Neural cell (in vitro differentiated cells): ENCODE data around the gene PAXIP1. TPM values are rescaled to one million over a fixed set of nuclear protein-coding genes. Genes with fewer than 3 reads are reported as not detected.

ENCODE experiments used
- H2AFZ ChIP-seq: fragments of 200-600, 300-800 bp; sonication (generic), shearing (Covaris generic); 2 replicates; pipeline ENCODE4 v1.6.0; 2014; ENCODE audit warnings: low read depth, mild to moderate bottlenecking, antibody characterized with exemption, low read length, moderate library complexity
- H3F3A ChIP-seq: fragments of 200-600 bp; shearing (Covaris generic); 2 replicates; pipeline ENCODE4 v1.6.1; 2016; ENCODE audit warnings: mild to moderate bottlenecking, moderate library complexity, mixed read lengths, antibody characterized with exemption, low read length; ENCODE audit not compliant: insufficient read depth, poor library complexity, severe bottlenecking
- H3K27ac ChIP-seq: fragments of 200-600, 300-800 bp; sonication (generic), shearing (Covaris generic); 2 replicates; pipeline ENCODE4 v1.5.1; 2014; ENCODE audit warnings: mild to moderate bottlenecking, low read length, moderate library complexity
- H3K27me3 ChIP-seq: fragments of 300-800, 200-600 bp; sonication (generic), shearing (Covaris generic); 2 replicates; pipeline ENCODE4 v1.6.0; 2014; ENCODE audit warnings: mild to moderate bottlenecking, low read depth, low read length, moderate library complexity; ENCODE audit not compliant: insufficient read depth
- H3K36me3 ChIP-seq: fragments of 300-800, 200-600 bp; sonication (generic), shearing (Covaris generic); 2 replicates; pipeline ENCODE4 v1.5.1; 2014; ENCODE audit warnings: mild to moderate bottlenecking, antibody characterized with exemption, low read length, moderate library complexity; ENCODE audit not compliant: insufficient read depth
- H3K4me2 ChIP-seq: fragments of 300-800, 200-600 bp; sonication (generic), shearing (Covaris generic); 2 replicates; pipeline ENCODE4 v1.6.0; 2014; ENCODE audit warnings: mild to moderate bottlenecking, low read length
- H3K4me3 ChIP-seq: fragments of 300-800, 200-600 bp; sonication (generic), shearing (Covaris generic); 2 replicates; pipeline ENCODE4 v1.5.1; 2014; ENCODE audit warnings: mild to moderate bottlenecking, low read length, moderate library complexity
- H3K79me2 ChIP-seq: fragments of 200-600 bp; shearing (Covaris generic); replicated peaks from 2 replicates; pipeline ENCODE4 v1.6.0; 2014; ENCODE audit warnings: mild to moderate bottlenecking, low read length, moderate library complexity; ENCODE audit not compliant: insufficient read depth
- H3K9ac ChIP-seq: fragments of 300-800, 200-600 bp; sonication (generic), shearing (Covaris generic); 2 replicates; pipeline ENCODE4 v1.6.1; 2016; ENCODE audit warnings: mild to moderate bottlenecking, low read length, mixed read lengths
- H3K9me2 ChIP-seq: fragments of 200-600 bp; shearing (Covaris generic); 2 replicates; pipeline ENCODE4 v1.6.1; 2016; ENCODE audit warnings: mild to moderate bottlenecking, low read length, mixed read lengths; ENCODE audit not compliant: insufficient read depth
- H3K9me3 ChIP-seq: fragments of 200-600, 300-800 bp; sonication (generic), shearing (Covaris generic); 2 replicates; pipeline ENCODE4 v1.6.1; 2016; ENCODE audit warnings: mild to moderate bottlenecking, mixed run types, low read length, moderate library complexity, mixed read lengths
- H4K20me1 ChIP-seq: fragments of 200-600 bp; shearing (Covaris generic); 2 replicates; pipeline ENCODE4 v1.6.1; 2016; ENCODE audit warnings: mild to moderate bottlenecking, mixed run types; ENCODE audit not compliant: insufficient read depth
- CTCF ChIP-seq: fragments of 450-650 bp; IDR thresholded peaks from 2 replicates; pipeline ENCODE4 v1.5.1; 2014; ENCODE audit warnings: antibody characterized with exemption, mild to moderate bottlenecking, moderate library complexity; ENCODE audit not compliant: poor library complexity, severe bottlenecking
- EP300 ChIP-seq: fragments of 450-650 bp; conservative IDR thresholded peaks from 2 replicates; pipeline ENCODE4 v1.6.1; 2014; ENCODE audit warnings: antibody characterized with exemption, mild to moderate bottlenecking, moderate library complexity; ENCODE audit not compliant: poor library complexity, severe bottlenecking
- EZH2 ChIP-seq: fragments of 200-600, 300-800 bp; shearing (Covaris generic), sonication (generic); IDR thresholded peaks from 2 replicates; pipeline ENCODE4 v1.6.1; 2014; ENCODE audit warnings: antibody characterized with exemption, low read length, borderline replicate concordance, mild to moderate bottlenecking; ENCODE audit not compliant: insufficient read depth, poor library complexity, severe bottlenecking
- MXI1 ChIP-seq: fragments of 450-650 bp; conservative IDR thresholded peaks from 2 replicates; pipeline ENCODE4 v1.6.1; 2014; ENCODE audit warnings: antibody characterized with exemption, mild to moderate bottlenecking; ENCODE audit not compliant: poor library complexity, severe bottlenecking
- POLR2AphosphoS5 ChIP-seq: IDR thresholded peaks from 2 replicates; pipeline ENCODE4 v1.6.1; 2012
- RAD21 ChIP-seq: fragments of 450-650 bp; conservative IDR thresholded peaks from 2 replicates; pipeline ENCODE4 v1.6.1; 2014; ENCODE audit warnings: antibody characterized with exemption, mild to moderate bottlenecking, moderate library complexity
- REST ChIP-seq: IDR thresholded peaks from 2 replicates; pipeline ENCODE4 v1.6.1; 2012; ENCODE audit warnings: borderline replicate concordance
- SMC3 ChIP-seq: fragments of 450-650 bp; conservative IDR thresholded peaks from 2 replicates; pipeline ENCODE4 v1.6.1; 2014; ENCODE audit warnings: antibody characterized with exemption, mild to moderate bottlenecking, moderate library complexity; ENCODE audit not compliant: poor library complexity
- TAF1 ChIP-seq: IDR thresholded peaks from 2 replicates; pipeline ENCODE4 v1.6.1; 2012; ENCODE audit warnings: low read depth
- polyA plus RNA-seq: library from polyadenylated mRNA; depleted of rRNA; stranded (reverse); fragments of >200 nt; gene quantifications from 2 replicates; pipeline ENCODE4 v1.2.3, GENCODE V29; 2014

Gene PAXIP1
- polyA plus RNA-seq, 1 donor from 2014 or later = 14.4 TPM

- Histone ChIP-seq H3K4me3 (no peak overlapping the region), H3K79me2 (no peaks in the 10 kb centered on the region), H3K9ac (no peak overlapping the region), H3K36me3 (no peaks in the 10 kb centered on the region), H4K20me1 (no peaks in the 10 kb centered on the region), H3K9me2 (no peaks in the 10 kb centered on the region), H3K27ac (no peak overlapping the region), H3F3A (no peaks in the 10 kb centered on the region), H3K9me3 (no peaks in the 10 kb centered on the region), H2AFZ (no peak overlapping the region), H3K27me3 (no peaks in the 10 kb centered on the region), H3K4me2 (no peak overlapping the region)
- TF ChIP-seq TAF1 = no peak
Observed at GRCh38 chr7:154915600-154915999, 87.3 kb downstream of the PAXIP1 start.

- Histone ChIP-seq H2AFZ (no peak overlapping the region), H3K9me3 (no peaks in the 10 kb centered on the region), H4K20me1 (no peaks in the 10 kb centered on the region), H3K27ac (no peak overlapping the region), H3K9me2 (no peaks in the 10 kb centered on the region), H3K36me3 (no peaks in the 10 kb centered on the region), H3K4me3 (no peak overlapping the region), H3K79me2 (no peaks in the 10 kb centered on the region), H3F3A (no peaks in the 10 kb centered on the region), H3K27me3 (no peaks in the 10 kb centered on the region), H3K9ac (no peak overlapping the region), H3K4me2 (no peak overlapping the region)
- TF ChIP-seq EZH2 (no peak), POLR2AphosphoS5 (no peak), REST (no peak), EP300 (no peak), MXI1 (no peak), RAD21 (no peak), CTCF (no peak), TAF1 (no peak), SMC3 (no peak)
Observed at GRCh38 chr7:154914996-154915380, 87.9 kb downstream of the PAXIP1 start.

GRCh38 chr7:154914308-154914995 lies 88.5 kb downstream of the PAXIP1 start:
- Histone ChIP-seq H3F3A (no peaks in the 10 kb centered on the region), H2AFZ (no peak overlapping the region), H3K4me2 (no peak overlapping the region), H3K9me2 (no peaks in the 10 kb centered on the region), H3K9me3 (no peaks in the 10 kb centered on the region), H3K36me3 (no peaks in the 10 kb centered on the region), H3K27me3 (no peaks in the 10 kb centered on the region), H3K27ac (no peak overlapping the region), H3K4me3 (no peak overlapping the region), H3K79me2 (no peaks in the 10 kb centered on the region), H4K20me1 (no peaks in the 10 kb centered on the region), H3K9ac (no peak overlapping the region)
- TF ChIP-seq EP300 (no peak), MXI1 (no peak), TAF1 (no peak), SMC3 (no peak), RAD21 (no peak), CTCF (no peak), EZH2 (no peak), POLR2AphosphoS5 (no peak), REST (no peak)
